Measurements from ENCODE around the gene CDKAL1.

GRCh38 chr6:21279619-21280018 is 745.4 kb downstream of the CDKAL1 start:
- TF ChIP-seq CTCF (CRISPR knock-in tag; IDR thresholded peaks at IDR 0.05) (no peak), CHD2 (IDR thresholded peaks at IDR 0.05; ENCODE audit: low read depth, low read length) (no peak)
